ENCODE data around the gene MYCBP2.
"Not testable (repeated sequence)": the region's sequence is repeated elsewhere in the genome, so short reads cannot be mapped to it uniquely, and the experiment has no call there.

Gene MYCBP2, protein sequence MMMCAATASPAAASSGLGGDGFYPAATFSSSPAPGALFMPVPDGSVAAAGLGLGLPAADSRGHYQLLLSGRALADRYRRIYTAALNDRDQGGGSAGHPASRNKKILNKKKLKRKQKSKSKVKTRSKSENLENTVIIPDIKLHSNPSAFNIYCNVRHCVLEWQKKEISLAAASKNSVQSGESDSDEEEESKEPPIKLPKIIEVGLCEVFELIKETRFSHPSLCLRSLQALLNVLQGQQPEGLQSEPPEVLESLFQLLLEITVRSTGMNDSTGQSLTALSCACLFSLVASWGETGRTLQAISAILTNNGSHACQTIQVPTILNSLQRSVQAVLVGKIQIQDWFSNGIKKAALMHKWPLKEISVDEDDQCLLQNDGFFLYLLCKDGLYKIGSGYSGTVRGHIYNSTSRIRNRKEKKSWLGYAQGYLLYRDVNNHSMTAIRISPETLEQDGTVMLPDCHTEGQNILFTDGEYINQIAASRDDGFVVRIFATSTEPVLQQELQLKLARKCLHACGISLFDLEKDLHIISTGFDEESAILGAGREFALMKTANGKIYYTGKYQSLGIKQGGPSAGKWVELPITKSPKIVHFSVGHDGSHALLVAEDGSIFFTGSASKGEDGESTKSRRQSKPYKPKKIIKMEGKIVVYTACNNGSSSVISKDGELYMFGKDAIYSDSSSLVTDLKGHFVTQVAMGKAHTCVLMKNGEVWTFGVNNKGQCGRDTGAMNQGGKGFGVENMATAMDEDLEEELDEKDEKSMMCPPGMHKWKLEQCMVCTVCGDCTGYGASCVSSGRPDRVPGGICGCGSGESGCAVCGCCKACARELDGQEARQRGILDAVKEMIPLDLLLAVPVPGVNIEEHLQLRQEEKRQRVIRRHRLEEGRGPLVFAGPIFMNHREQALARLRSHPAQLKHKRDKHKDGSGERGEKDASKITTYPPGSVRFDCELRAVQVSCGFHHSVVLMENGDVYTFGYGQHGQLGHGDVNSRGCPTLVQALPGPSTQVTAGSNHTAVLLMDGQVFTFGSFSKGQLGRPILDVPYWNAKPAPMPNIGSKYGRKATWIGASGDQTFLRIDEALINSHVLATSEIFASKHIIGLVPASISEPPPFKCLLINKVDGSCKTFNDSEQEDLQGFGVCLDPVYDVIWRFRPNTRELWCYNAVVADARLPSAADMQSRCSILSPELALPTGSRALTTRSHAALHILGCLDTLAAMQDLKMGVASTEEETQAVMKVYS (N-terminal part only)

DNA sequence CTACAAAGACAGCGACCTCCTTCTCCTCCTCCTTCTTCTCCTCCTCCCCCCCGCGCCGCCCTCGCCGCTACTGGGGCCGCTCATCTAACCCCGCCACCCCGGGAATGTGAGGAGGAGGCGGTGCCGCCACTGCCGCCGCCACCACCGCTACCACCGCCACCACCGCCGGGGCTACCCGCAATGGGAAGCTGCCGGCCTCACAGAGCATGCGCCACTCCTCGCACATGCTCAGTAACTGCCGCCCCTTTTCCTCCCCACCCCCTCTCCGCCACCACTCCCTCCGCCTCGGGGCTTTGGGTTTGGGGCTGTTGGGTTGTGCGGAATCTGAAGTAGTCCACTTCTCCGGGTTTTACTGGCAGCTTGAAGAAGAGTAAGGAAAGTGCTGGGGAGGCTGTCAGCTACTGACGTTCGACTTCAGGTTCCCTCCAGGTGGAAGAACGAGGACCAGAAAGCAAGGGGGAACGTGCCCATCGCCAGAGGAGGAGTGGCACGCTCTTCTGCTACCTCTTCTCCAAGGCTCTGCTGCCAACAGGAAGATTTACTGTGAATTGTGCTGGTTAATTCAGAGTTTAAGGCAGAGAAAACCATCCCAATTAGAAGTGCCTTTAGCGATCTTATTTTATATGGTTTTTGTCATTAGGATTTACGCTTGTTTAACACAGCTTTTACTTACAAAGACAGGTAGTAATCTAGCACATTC is at the start of gene MYCBP2:
Gene MYCBP2 (minus strand): TSS at position 190 of the 700 bp plus-strand sequence. CDS start 319 bp downstream, outside the sequence.
- peak; percentile 99 for DNase-seq (ENCODE audit: low read depth)

DNA sequence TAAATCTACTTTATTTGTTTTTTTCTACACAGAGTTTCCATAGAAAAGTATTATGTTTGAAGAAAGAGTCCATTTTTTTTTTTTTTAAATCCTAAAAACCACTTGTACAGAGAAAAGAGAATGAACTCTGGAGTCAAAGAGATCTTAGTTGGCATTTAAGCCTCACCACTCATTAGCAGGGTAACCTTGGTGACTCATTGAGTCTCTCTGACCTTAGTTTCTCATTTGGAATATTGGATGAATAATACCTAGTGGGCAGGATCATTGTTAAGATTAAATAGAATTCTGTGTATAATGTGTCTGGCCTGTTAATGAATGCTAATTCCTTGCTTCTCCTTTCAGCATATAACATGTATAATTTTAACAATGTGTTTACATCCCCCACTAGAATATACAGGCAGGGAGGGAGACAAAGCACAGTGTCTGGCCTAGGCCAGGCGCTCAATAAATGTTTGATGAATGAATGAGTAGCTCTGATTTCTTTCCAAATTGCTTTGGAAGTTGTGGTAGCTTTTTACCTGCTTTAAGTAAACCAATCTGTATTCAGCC is 48.7 kb upstream of the MYCBP2 start:
- DNase-seq (ENCODE audit: low read depth): no peak

DNA sequence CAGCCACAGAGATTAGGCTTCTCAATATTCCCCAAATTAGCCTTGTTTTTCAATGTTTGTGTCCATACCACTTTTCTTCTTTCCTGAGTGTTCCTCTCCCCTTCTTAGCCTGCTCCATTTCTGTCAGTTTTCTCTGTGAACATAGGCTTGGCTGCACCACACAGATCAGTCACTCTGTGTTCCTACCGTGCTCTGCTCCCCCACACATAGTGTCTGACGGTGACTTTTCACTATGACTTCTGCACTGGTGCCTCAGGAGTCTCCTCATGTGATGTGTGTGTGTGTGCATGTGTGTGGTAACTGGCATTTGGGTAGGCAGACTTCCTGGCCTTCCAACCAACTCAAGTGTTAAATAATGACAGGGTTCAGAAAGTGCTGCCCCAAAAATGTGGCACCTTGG is 47.9 kb upstream of the MYCBP2 start:
- no peak for DNase-seq (ENCODE audit: low read depth)

DNA sequence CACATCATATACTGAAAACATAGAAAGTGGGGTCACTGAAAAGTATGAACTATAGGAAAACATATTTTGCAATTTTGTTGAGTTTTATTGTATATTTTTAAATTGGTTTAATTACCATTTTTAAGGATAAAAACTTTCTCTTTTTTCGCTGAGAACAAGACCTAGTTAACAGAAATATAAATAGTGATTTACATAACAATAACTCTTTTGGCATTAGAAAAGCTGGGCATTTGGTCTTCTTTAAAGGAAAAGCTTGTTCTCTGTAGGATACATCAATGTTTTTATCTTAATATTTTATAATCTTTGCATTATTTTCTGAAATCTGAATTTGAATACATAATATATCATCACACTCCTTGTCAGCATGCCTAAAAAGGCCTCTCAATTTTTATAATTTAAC is 47.4 kb upstream of the MYCBP2 start:
- DNase-seq (ENCODE audit: low read depth): no peak

DNA sequence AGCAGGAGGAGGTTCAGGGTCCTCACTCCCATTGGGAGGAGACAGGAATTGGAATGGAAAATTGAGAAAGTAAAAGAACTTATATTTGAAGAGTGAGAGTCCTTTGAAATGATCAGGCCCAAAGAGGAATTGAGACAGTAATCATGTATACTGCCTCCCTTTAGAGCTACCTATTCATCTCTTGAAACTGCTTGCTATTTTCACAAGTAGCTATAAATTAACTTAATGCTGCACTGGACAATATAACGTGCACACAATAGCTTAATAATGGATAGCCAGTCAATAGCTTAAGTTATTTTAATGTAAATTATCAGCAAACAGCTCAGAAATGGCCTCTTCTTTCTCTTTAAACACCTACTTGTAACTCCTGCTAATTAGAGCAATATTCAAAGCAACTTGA is 46.6 kb upstream of the MYCBP2 start:
- no peak for DNase-seq (ENCODE audit: low read depth)

DNA sequence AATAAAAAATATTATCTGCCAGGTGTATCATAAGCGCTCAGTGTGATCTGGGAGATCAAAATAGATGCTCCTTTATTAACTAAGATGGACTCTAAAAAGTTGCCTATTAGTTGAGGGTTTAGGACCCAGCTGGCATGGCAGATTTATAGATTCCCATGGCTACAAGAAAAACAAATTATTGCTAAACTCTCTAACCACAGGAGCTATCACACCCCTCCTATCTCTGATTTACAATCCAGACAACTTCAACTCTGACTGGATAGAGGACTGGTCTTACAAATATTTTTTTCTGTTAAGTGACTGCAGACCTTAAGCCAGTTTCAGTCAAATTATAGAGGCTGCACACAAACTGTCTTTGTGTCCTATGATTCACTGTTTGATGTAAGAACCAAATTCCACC is 45.4 kb upstream of the MYCBP2 start:
- DNase-seq (ENCODE audit: low read depth): peak; percentile 12

DNA sequence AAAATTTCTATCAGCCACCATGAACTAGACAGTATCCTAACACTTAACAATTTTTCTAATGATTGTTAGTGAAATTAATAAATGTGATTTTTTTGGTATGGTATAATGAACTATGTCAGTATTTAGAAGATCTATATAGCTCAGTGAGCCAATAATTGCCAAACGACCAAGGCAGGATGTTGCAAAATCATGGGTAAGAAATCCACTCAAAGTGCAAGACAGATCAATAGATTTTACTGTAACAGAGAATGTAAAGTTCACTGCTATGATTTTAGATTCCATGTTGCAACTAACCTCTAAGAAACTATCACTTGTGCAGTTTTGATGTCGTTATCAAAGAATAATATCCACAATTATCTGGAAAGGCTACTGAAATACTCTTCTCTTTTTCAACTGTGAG is 44.0 kb upstream of the MYCBP2 start:
- DNase-seq (ENCODE audit: low read depth): no peak

DNA sequence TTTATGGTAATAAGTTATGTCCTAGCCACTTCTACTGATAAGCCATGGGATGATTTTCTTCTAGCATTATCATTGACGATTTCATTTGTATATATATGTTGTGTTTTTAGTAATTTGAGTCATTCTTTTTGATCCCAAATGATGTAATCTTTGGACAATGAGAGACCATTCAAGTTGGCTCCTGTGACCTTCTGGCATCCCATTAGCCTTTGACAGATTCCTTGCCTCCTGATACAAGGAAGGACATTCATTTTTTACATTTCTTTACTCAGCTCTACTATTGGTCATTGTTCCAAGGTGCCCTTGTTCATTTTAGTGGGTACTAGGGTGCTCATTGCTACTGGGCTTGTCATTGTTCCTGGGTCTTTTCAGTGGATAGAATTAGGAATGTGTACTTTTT is 35.3 kb upstream of the MYCBP2 start:
- DNase-seq (ENCODE audit: low read depth): no peak

DNA sequence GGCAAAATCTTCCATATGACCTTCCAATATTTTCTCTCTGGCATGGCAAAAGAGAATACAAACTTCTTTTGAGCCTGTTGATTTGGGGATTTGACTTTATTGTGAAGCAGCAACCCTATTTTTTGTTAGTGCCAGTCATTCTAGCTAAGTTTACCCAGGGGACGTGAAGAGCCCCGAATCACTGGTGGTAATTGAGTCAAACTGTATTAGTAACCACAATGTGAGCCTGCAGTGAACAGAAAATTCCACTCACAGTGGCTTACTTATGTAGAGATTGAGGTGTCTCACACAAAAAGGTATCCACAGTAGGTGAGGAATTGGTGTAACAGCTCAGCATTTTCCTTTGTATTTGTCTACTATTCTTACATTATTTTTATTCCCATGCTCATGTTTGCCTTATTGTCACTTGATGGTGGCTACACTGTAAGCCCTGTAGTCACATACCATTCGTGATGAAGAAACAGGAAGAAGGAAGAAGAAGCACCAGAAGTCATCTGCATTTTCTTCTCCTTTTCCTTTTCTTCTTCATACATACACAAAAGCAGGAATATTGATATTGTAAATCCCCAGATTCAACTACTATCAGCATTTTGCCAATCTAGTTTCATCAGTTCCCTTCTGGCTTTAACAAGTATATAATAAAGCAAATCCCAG is 33.3 kb upstream of the MYCBP2 start:
- no peak for DNase-seq (ENCODE audit: low read depth)

DNA sequence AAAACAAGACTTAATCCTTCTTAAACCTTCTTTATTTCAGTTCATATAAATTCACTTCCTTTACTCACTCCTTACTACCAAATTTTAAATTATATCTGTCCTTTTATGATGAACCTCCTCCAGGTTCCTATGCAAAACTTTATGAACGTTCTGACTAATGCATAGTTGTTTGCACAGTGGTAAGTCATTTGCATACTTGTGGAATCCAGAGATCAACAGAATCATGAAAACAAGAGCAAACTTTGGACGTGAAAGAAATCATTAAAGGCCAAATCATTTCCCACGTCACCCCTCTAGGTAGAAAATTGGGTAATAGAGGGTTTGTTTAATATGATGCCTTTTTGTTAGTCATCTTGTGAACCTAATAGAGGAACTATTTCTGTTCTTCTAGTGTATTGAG is 32.3 kb upstream of the MYCBP2 start:
- DNase-seq (ENCODE audit: low read depth): peak; percentile 11

DNA sequence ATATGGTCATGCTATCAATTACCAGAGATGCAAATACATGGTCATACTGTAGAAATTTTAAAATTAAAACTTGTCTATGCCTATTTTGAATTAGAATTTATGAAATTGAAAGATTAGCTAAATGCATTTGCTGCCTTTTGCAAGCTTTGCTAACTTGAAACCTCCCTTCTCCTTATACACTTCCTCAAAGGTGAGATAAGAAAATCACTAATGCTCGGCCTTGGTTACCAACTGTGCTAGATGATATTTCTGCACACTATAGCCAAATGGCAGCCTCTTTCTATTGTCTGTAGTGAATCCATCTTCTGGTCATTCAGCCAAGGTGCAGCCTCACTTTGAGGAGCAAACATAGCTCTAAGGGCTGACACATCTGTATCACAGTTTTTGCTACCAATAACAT is 31.1 kb upstream of the MYCBP2 start:
- DNase-seq (ENCODE audit: low read depth): no peak

DNA sequence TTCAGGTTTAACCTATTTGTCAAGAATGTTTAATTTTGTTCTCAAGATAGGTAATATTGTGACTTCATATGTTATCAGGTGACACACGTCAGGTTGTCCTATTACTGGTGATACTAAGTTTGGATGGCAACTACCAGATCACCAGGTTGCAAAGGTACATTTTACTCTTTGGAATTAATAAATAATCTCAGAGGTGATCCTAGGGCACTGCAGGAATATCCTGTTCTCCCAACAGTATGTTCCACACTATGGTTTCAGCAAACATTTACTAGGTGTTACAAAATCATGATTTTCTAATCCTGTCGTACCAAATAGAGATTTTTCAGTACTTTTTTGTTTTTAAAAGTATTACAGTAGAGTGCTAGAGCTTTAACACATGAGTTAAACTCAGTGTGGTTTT is 29.3 kb upstream of the MYCBP2 start:
- DNase-seq (ENCODE audit: low read depth): no peak

DNA sequence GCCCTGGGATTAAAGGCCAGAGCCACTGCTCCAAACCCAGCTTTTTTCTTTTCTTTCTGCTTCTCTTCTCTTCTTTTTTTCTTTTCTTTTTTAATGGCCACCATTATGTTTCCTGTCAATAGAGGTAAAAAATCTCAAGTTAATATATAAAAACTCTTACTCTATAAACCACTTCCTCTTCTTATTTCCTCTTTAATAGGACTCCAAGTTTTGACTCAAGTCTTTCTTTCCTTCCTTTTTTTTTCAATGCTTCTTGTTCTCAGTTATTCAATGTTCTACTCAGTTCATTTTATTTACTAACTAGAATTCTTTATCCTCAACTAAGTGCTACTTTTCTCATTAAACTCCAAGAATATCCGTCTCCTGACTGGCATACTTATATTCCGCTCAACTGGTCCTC is 27.1 kb upstream of the MYCBP2 start:
- no peak for DNase-seq (ENCODE audit: low read depth)

DNA sequence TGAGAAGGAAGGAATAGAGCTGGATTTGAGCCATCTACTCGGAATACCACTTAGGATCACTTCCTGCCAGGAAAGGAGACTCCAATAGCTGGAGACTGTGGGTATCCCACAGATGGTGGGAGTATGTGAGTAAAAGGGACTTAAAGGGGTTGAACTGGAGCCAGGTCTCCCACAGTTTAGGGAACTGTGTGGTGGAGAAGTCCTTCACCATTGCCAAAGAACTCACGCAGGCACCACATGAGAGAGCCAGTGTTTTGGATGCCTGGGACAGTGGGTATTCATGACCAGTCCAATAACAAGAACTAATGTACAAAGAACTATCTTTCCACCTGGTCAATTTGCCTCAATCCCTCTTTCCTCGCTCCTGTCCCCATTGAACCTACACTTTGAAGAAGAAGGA is 24.4 kb upstream of the MYCBP2 start:
- DNase-seq (ENCODE audit: low read depth): no peak

DNA sequence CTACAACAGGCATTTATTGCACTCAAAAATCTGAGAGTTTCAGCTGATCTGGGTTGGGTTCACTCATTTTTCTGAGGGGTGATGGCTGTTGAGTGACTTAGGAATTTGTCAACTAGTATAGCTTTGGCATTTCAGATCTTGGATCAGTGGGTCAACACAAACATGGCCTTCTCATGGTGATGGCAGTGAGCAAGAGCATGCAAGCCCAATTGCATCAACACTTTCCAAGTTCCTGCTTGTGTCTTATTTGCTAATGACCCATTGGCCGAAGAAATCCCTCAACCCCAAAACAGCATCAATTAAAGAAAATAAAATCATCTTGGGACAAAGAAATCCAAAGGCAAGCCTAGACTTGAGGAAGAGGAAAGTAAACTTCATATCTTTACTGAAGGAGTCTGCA is 23.9 kb upstream of the MYCBP2 start:
- DNase-seq (ENCODE audit: low read depth): no peak

DNA sequence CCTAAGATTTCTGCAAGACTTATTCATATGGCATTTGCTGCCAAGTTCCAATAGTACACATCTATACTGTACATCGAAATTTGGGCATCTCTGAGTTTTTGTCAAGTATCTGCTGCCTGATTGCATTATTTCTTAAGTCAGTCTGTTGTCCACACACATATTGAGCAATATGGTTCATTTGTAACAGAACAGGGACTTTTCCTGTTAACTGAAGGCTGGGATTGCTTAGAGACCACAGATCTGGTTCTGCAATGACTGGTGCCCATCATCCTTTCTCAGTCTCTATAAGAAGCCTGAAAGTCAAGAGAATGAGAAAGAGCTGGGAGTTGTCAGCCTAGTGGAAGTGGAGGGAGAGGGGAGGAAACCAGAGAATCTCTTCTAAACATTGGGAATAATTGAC is 22.5 kb upstream of the MYCBP2 start:
- DNase-seq (ENCODE audit: low read depth): no peak

DNA sequence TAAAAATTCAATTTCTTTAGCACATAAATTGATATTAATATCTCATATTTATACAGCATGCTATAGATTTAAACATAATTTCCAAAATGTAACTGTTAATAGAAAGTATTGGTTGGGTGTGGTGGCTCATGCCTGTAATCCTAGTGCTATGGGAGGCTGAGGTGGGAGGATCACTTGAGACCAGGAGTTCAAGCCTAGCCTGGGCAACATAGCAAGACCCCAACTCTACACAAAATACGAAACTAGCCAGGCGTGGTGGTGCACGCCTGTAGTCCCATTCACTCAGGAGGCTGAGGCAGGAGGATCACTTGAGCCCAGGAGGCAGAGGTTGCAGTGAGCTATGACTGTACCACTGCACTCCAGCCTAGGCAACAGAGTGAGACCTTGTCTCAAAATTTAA is 20.5 kb upstream of the MYCBP2 start:
- not testable (repeated sequence) for DNase-seq (ENCODE audit: low read depth)

DNA sequence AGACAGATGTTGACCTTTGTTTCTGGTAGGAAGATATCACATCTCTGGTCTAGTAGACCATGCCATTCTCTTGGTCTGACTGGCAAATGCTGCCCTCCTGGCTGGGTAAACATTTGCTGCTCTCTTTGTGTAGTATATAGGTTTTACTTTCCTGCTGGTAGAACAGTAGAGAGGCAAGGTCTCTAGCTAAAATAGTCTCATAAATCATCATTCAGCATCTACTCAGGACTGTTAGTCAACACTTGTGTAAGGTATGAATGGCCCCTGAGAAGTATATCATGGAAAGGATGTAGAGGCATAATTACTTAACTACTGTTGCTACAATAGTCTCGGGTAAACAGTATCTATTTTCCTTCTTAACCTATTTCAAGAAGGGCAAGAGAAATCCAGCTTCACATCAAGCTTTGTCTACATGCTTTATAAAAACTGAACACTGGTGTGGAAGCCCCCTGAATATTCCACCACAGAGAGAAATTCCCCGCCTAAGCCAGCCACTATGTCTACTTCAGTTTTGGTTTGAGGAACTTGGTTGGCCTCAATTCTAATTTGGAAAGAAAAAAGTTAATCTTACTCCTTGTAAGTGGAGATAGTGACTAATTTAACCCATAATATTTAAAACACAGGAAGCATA is 18.4 kb upstream of the MYCBP2 start:
- DNase-seq (ENCODE audit: low read depth): no peak

DNA sequence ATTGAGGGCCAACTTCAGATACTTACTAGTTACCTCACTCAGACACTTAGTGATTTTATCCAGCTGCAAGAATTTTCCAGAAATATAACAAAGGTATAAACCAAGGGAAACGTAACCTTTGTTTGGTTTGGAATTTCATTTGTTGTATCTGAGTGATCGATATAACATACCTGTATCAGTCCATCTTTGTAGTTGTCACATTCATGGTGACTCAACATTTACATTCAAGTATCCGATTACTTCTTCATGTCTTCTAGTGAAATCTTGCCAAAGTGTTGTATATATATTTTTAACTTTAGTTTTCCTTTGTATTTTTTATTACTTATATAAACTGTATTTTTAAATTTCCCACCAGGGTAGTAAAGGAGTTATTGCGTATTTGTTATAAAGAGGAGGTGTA is 16.9 kb upstream of the MYCBP2 start:
- DNase-seq (ENCODE audit: low read depth): no peak

DNA sequence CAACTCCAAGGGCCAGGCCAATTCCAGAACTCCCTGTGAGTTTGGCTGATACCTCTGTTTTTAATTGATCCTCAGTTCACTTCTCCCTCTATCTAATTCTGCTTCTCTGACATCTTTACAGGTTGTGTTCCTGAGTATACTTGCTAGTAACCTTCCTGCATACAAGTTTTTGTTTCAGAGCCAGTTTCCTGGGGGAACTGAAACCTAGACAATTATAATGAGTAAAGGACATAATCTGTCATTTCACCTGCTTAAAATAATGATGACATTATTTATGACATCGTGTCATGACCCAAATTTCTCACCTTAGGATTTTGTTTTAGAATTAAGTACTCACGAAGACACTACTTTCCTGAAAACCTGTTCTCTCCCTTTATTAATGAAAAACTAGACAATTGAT is 12.5 kb upstream of the MYCBP2 start:
- no peak for DNase-seq (ENCODE audit: low read depth)

DNA sequence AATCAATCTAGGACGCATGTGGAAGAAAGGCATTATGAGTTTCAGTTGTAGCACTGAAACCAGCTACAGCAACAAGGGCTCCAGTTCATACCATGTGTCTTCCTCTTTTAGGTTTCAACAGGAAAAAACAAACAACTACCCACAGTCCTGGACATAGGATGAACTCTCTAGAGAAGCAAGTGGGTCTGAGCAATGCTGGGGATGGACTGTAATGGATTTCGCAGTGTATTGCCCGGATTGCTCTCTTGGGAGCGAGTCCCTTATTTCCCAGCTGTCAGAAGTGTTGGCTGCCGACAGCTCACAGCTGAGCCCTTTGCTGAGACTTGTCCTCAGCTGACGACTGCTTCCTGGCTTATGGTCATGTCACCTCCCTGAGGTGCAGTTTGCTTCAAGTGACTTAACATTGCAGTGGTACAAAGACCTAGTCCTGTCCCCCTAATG is 12.1 kb upstream of the MYCBP2 start:
- no peak for DNase-seq (ENCODE audit: low read depth)
